Loucy (cell line): ENCODE data around the gene PTPRN2.

Experiments
- EZH2phosphoT487 ChIP-seq: fragments of 200-600 bp; IDR thresholded peaks from 2 replicates; pipeline ENCODE4 v1.6.1; 2018; ENCODE audit warnings: antibody characterized with exemption, mild to moderate bottlenecking, moderate library complexity, borderline replicate concordance
- TF ChIP-seq, protein P1 (sequence below): fragments of 200-600 bp; sonication (generic); conservative IDR thresholded peaks from 2 replicates; pipeline ENCODE4 v1.5.1; 2014; ENCODE audit warnings: mild to moderate bottlenecking, antibody characterized with exemption, low read length

DNA sequence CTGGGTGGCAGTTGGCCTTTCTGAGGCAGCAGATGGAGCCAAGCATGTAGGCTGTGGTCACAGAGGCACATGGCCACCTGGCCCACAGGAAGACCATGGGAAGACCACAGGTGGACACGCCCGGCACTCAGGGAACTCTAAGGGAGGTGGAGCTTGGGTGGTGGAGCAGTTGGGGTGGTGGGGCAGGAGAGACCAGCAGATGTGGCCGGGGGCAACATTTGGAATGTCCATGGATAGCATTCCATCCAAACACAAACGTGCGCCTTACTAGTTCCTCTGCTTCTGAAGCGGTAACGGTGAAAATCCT is 290.9 kb downstream of the PTPRN2 start:
- TF ChIP-seq, protein P1, sequence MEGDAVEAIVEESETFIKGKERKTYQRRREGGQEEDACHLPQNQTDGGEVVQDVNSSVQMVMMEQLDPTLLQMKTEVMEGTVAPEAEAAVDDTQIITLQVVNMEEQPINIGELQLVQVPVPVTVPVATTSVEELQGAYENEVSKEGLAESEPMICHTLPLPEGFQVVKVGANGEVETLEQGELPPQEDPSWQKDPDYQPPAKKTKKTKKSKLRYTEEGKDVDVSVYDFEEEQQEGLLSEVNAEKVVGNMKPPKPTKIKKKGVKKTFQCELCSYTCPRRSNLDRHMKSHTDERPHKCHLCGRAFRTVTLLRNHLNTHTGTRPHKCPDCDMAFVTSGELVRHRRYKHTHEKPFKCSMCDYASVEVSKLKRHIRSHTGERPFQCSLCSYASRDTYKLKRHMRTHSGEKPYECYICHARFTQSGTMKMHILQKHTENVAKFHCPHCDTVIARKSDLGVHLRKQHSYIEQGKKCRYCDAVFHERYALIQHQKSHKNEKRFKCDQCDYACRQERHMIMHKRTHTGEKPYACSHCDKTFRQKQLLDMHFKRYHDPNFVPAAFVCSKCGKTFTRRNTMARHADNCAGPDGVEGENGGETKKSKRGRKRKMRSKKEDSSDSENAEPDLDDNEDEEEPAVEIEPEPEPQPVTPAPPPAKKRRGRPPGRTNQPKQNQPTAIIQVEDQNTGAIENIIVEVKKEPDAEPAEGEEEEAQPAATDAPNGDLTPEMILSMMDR = no peak
- TF ChIP-seq EZH2phosphoT487 = no peak
